Measurements from ENCODE around the gene DNM1. TPM values are rescaled to one million over a fixed set of nuclear protein-coding genes. Genes with fewer than 3 reads are reported as not detected.
"Not testable (repeated sequence)": the region's sequence is repeated elsewhere in the genome, so short reads cannot be mapped to it uniquely, and the experiment has no call there.

The DNM1 gene
- total RNA-seq, 1 donor from 2014 or later = 34.1 TPM

DNA sequence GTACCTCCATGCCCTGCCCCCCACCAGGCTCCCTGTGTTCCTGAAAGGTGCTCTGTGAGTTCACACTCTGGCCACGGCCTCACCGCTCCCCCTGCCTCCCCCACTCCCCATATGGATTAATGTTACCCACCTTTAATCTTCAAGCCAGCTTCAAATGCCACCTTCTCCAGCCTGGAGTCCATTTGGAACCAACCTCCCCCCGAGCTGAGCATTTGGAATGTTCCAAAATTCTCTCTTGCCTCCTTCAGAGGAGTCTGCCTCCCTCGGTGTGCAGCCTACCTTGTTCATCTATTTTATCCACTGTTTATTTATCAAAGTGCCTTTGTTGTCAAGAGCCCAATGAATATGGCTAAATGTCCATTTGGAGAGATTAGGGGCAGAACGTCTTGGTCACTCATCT, 68.3 kb downstream of the DNM1 start:
- peak overlapping the region; percentile 73 for H3K27ac Mint-ChIP-seq
- no peak overlapping the region for H3K4me3 Mint-ChIP-seq (ENCODE audit: low read depth)
- DNase-seq (ENCODE audit: low spot score, unreplicated experiment) = no peak
- no peaks in the 10 kb centered on the region for H3K9me3 Mint-ChIP-seq (ENCODE audit: low read depth)
- peaks cover 13% of the 10 kb centered on the region for H3K4me1 Mint-ChIP-seq (ENCODE audit: low read depth)
- no peak for TF ChIP-seq CTCF (IDR thresholded peaks at IDR 0.05; ENCODE audit: unreplicated experiment)
- H3K36me3 Mint-ChIP-seq (ENCODE audit: insufficient read depth) = peaks cover 6% of the 10 kb centered on the region
- H3K27me3 Mint-ChIP-seq = no peaks in the 10 kb centered on the region

DNA sequence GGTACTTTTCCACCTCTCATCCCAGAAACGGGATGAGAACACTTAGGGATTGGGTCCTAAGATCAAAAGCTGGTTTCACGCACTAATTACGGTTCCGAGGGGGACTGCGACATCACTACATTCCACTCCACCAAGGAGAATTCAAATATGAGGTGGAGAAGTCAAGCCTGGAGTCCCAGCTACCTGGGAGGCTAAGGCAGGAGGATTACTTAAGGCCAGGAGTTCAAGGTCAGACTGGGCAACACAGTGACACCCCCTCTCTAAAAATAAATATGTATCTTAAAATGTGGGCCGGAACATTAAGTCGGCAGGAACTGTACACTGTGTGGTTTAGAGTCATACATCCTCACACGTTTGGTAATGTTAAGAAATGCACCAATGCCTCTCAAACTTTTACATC, 71.1 kb downstream of the DNM1 start:
- Mint-ChIP-seq H3K4me1 (ENCODE audit: low read depth) (peaks cover 14% of the 10 kb centered on the region), H3K4me3 (ENCODE audit: low read depth) (peak overlapping the region; percentile 94), H3K27me3 (no peaks in the 10 kb centered on the region), H3K27ac (no peak overlapping the region), H3K9me3 (ENCODE audit: low read depth) (no peaks in the 10 kb centered on the region), H3K36me3 (ENCODE audit: insufficient read depth) (peaks cover 5% of the 10 kb centered on the region)
- DNase-seq (ENCODE audit: low spot score, unreplicated experiment) = no peak
- no peak for TF ChIP-seq CTCF (IDR thresholded peaks at IDR 0.05; ENCODE audit: unreplicated experiment)

DNA sequence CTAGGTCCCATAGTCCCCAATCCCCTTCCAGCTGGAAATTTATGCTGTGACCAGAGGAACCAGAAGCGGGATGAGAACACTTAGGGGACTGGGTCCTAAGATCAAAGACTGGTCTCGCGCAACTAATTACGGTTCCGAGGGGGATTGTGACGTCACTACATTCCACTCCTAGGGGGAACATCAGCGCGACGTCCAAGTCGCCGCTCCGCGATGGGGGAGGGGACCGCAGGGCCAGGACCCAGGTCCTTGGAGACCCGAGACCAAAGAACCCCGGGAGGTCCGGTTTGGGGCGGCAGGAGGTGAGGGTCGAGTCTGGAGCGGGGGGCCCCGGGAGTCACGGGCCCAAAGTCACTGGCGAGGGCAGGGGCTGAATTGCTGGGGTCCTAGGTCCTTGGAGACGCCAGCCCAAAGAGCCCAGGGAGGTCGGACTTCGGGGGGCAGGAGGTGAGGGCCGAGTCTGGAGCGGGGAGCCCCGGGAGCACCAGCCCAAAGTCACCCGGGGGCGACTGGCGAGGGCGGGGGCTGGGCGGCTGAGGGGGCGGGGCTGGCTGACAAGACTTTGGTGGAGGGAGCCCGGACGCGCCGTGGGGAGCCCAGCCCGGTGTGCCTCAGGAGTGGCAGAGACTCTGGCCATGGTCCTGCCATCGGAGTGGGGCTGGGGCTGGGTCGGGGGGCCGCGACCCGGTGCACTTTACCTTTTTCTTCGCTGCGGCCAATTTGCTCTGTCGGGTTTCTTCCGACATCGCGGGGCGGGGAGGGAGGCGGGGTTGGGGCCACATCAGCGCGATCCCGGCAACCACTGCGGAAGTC, 72.2 kb downstream of the DNM1 start, which contains the start of gene GOLGA2:
Gene GOLGA2 (minus strand): TSS at position 810 of the 810 bp plus-strand sequence. CDS start 31 bp downstream, at position 779.
- no peak for TF ChIP-seq CTCF (IDR thresholded peaks at IDR 0.05; ENCODE audit: unreplicated experiment)
- Mint-ChIP-seq H3K27ac (peak within 1 kb of the TSS; percentile 96), H3K9me3 (ENCODE audit: low read depth) (no peaks in the 10 kb centered on the region), H3K27me3 (no peaks in the 10 kb centered on the region), H3K36me3 (ENCODE audit: insufficient read depth) (peaks cover 7% of the 10 kb centered on the region), H3K4me1 (ENCODE audit: low read depth) (peaks cover 15% of the 10 kb centered on the region), H3K4me3 (ENCODE audit: low read depth) (peak within 1 kb of the TSS; percentile 94)
- peak; percentile 30 for DNase-seq (ENCODE audit: low spot score, unreplicated experiment)

DNA sequence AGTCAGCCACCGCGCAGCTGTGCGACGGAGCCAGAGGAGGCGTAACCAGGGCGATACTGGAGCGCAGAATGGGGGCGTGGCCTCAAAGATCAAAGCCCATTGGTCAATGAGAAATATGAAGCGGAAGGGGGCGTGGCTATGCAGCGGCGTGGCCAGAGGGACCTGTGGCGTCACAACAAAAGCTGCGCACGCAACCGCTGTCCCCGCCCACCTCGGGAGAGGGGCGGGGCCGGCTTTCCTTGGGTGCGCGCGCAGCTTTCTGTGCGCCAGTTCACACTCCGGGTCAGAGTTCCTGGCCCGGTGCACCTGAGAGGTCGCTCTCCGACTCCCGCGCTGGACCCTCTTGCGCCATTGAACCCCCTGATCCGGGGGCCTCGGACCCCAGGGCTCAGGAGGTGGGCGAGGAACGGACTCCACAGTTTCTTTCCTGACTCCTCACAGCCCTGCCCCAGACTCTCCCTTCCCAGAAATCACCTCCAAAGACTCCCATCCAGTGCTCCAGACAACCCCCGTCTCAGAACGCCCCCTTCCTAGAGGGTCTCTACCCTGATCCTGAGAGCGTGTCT, 72.9 kb downstream of the DNM1 start, which contains the start of gene SWI5:
Gene SWI5 (plus strand): TSS at position 269 of the 566 bp plus-strand sequence.
- peak; percentile 99 for DNase-seq (ENCODE audit: low spot score, unreplicated experiment)
- Mint-ChIP-seq H3K9me3 (ENCODE audit: low read depth) (no peaks in the 10 kb centered on the region), H3K4me3 (ENCODE audit: low read depth) (peak within 1 kb of the TSS; percentile 94), H3K36me3 (ENCODE audit: insufficient read depth) (peaks cover 7% of the 10 kb centered on the region), H3K27me3 (no peaks in the 10 kb centered on the region), H3K27ac (peak within 1 kb of the TSS; percentile 96), H3K4me1 (ENCODE audit: low read depth) (peaks cover 15% of the 10 kb centered on the region)
- no peak for TF ChIP-seq CTCF (IDR thresholded peaks at IDR 0.05; ENCODE audit: unreplicated experiment)

GRCh38 chr9:128276574-128277270, 73.5 kb downstream of the DNM1 start:
- DNase-seq (ENCODE audit: low spot score, unreplicated experiment) = no peak
- Mint-ChIP-seq H3K27me3 (no peaks in the 10 kb centered on the region), H3K4me1 (ENCODE audit: low read depth) (peaks cover 15% of the 10 kb centered on the region), H3K27ac (peak overlapping the region; percentile 96), H3K4me3 (ENCODE audit: low read depth) (peak overlapping the region; percentile 94), H3K9me3 (ENCODE audit: low read depth) (no peaks in the 10 kb centered on the region), H3K36me3 (ENCODE audit: insufficient read depth) (peaks cover 5% of the 10 kb centered on the region)
- no peak for TF ChIP-seq CTCF (IDR thresholded peaks at IDR 0.05; ENCODE audit: unreplicated experiment)

DNA sequence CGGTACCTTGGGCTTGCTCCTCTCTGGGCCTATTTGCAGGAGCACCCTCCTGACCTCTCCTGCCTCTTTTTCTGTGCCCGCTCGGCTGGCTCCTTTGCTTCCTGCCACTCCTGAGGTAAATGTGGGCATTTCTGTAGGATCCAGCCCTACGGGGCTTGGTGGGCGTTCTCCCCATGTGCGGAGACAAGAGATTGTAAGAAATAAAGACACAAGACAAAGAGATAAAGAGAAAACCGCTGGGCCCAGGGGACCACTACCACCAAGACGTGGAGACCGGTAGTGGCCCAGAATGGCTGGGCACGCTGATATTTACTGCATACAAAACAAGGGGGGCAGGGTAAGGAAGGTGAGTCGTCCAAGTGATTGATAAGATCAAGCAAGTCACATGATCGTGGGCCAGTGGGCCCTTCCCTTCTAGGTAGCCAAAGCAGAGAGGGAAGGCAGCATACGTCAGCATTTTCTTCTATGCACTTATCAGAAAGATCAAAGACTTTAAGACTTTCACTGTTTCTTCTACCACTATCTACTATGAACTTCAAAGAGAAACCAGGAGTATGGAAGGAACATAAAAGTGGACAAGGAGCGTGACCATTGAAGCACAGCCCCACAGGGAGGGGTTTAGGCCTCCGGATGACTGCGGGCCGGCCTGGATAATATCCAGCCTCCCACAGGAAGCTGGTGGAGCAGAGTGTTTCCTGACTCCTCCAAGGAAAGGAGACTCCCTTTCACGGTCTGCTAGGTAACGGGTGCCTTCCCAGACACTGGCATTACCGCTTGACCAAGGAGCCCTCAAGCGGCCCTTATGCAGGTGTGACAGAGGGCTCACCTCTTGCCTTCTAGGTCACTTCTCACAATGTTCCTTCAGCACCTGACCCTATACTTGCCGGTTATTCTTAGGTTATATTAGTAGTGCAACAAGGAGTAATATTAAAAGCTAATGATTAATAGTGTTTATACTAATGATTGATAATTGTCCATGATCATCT, 76.2 kb downstream of the DNM1 start:
- H3K9me3 Mint-ChIP-seq (ENCODE audit: low read depth); H3K36me3 Mint-ChIP-seq (ENCODE audit: insufficient read depth); DNase-seq (ENCODE audit: low spot score, unreplicated experiment); H3K27me3 Mint-ChIP-seq; H3K4me3 Mint-ChIP-seq (ENCODE audit: low read depth): not testable (repeated sequence)
- Mint-ChIP-seq H3K4me1 (ENCODE audit: low read depth) (peaks cover 15% of the 10 kb centered on the region), H3K27ac (peak overlapping the region; percentile 60)

Data from progenitor cell of endocrine pancreas (in vitro differentiated cells).